ENCODE data around the gene HOXD8. TPM values are rescaled to one million over a fixed set of nuclear protein-coding genes. Genes with fewer than 3 reads are reported as not detected.

The HOXD8 gene
- total RNA-seq, 8 experiments from 2014 or later = 18.1 to 45.0 (median 28.9) TPM

DNA sequence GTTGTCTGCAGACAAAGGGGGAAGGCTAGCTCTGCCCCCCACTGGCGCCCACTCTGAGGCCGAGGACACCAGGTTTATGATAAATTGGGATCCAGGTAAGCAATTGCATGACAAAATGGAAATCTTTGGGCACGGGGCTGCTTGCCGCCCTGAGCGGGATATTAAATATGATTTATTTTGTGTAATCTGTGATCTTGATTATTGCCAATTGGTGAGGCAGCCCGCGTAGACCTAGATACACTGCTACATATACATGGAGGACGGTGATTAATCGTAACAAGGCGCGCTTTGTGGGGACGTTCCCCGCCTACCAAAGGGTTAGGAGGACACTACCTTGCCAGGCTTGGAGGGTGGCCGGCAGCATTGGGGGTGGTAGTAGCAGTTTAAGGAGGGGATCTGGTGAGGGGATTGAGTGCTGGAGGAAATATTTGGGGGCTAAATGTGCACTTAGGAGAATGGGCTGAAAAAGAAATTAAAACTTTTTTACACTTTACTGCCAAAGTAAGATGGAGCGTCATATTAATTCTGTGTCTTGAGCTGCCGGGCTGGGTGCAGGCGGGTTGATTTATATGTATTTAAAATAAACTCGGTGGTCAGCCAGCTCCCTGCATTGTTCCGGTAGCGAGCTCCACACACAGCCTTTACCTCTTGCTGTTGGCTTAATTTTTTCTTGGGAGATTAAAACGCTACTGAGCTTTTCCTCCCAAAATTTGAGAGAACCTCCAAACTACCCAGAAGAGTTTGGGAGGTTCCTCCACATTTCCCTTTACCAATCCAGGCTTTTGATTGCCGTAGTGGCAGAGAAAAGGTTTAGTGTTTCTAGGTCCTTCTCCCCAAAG is 31.7 kb downstream of the HOXD8 start:
- peak overlapping the region; percentile 13 to 42 (median 40) for H3K4me3 ChIP-seq
- no peak for ATAC-seq (replicated peaks in 6 of 8)
- H3K27ac ChIP-seq = peak overlapping the region; percentile 89 to 94
- in situ Hi-C loops (cut with MboI; ENCODE audit: low pct_unique_long_range_greater_than_20kb in 2 of 9, low sequenced_read_pairs in 9 of 9, unreplicated experiment in 9 of 9) = no loop called here
- peaks cover 32 to 93% of the 10 kb centered on the region in 2 donors for H3K4me1 ChIP-seq (replicated peaks in 1 of 2)
- 2 to 92% (median 15%) methylated on average over 1 to 10 of the region's 22 CpGs for WGBS, 10 experiments

DNA sequence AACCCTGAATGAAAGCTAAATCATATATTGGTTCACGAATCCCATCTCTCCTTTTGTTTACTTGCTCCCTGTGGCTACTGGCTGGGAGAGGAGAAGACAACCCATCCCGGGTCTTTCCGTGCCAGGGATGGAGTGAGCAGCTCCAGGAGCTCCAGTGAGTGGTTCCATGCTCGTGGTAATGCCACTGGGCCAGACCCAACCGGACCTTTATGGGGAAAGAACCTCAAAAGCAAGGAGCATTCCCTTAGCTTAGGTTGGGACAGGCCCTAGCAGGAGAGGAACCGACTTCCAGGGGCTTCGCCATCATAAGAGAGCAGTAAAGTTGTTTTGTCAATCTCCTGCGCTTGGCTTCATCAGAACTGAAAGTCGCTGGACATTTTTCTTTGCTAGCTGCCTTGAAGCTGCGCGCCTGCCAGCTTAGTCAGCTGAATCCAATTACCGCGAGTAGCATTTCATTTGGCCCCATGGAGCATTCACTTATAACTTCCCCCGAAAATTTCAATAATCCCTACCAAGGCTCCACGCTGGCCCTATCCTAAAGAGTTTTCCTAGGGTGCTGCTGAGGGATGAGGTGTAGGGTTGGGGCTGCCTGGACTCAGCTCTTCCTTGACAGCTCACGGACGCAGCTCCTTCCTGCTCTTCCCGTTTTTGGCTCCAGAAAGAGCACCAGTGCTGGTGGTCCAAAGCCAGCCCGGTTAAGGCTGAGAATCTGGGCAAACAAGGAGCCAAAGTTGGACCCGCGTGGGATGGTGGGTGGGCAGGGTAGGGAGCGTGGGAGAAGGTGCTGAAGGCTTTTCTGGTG is 32.5 kb downstream of the HOXD8 start:
- Histone ChIP-seq H3K27ac (peak overlapping the region; percentile 85 to 94), H3K4me1 (replicated peaks in 1 of 2) (peaks cover 33 to 92% of the 10 kb centered on the region in 2 donors), H3K4me3 (peak overlapping the region; percentile 13 to 42 (median 40))
- ATAC-seq (replicated peaks in 6 of 8) = peak in 2 of 8 experiments; percentile 21 to 48
- WGBS, 10 experiments = 0 to 60% (median 8%) methylated on average over 1 to 12 of the region's 22 CpGs; no CpG with 5 or more reads in 2 of the 10 experiments
- in situ Hi-C loops (cut with MboI; ENCODE audit: low pct_unique_long_range_greater_than_20kb in 2 of 9, low sequenced_read_pairs in 9 of 9, unreplicated experiment in 9 of 9) = no loop called here

- Histone ChIP-seq H3K27ac (peak overlapping the region; percentile 85 to 94), H3K4me3 (peak overlapping the region; percentile 13 to 42 (median 40)), H3K4me1 (replicated peaks in 1 of 2) (peaks cover 34 to 83% of the 10 kb centered on the region in 2 donors)
- ATAC-seq (replicated peaks in 6 of 8) = peak in 5 of 8 experiments; percentile 14 to 47 (median 38)
- in situ Hi-C loops (cut with MboI; ENCODE audit: low pct_unique_long_range_greater_than_20kb in 2 of 9, low sequenced_read_pairs in 9 of 9, unreplicated experiment in 9 of 9) = no loop called here
- 0 to 100% (median 54%) methylated on average over 3 to 11 of the region's 29 CpGs; no CpG with 5 or more reads in 4 of the 10 experiments for WGBS, 10 experiments
Measured at GRCh38 chr2:176162911-176163671, 33.6 kb downstream of the HOXD8 start.

DNA sequence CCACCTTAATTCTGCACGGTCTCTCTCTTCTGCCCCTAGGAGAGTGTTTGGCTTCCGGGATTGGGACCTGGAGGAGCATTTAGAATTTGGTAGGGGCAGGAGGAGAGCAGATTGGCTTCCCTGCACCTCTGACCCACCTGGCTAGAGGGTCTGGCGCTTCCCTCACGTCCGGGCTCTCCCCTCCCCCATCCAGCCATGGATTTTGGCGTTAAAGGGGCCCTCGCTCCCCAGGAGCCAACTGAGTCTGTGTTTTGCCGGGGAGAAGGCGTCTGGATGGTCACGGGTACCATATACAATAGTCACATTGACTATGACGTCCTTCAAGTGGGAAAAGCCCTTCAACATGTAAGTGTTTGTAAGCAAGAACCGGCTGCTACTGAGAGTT is 34.2 kb downstream of the HOXD8 start:
- ATAC-seq (replicated peaks in 6 of 8) = no peak
- in situ Hi-C loops (cut with MboI; ENCODE audit: low pct_unique_long_range_greater_than_20kb in 2 of 9, low sequenced_read_pairs in 9 of 9, unreplicated experiment in 9 of 9) = no loop called here
- peak overlapping the region; percentile 13 to 42 (median 40) for H3K4me3 ChIP-seq
- peaks cover 34 to 78% of the 10 kb centered on the region in 2 donors for H3K4me1 ChIP-seq (replicated peaks in 1 of 2)
- 0 to 100% (median 57%) methylated on average over 1 to 4 of the region's 12 CpGs; no CpG with 5 or more reads in 6 of the 10 experiments for WGBS, 10 experiments
- peak overlapping the region; percentile 85 to 94 for H3K27ac ChIP-seq

DNA sequence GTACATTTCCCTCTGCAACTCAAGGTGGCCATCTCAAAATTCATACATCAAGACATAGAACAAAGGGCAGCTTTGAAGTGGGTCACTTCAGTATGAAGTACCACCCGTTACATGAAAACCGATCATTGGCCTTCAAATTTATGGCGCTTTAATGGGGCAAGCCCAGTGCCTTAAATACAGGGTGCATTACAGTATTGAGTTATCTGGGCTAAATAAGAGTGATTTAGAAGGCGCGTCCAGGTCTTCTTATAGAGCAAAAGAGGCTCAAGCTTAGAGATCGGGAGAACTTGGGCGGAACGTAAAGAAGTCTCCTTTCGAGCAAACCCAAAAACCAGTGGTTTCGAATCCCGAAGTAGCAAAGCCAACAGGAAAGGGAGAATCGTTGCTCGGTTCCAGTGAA is 34.7 kb downstream of the HOXD8 start:
- WGBS, 10 experiments = 0 to 100% (median 13%) methylated on average over 2 to 13 of the region's 13 CpGs
- H3K4me1 ChIP-seq (replicated peaks in 1 of 2) = peaks cover 38 to 78% of the 10 kb centered on the region in 2 donors
- peak overlapping the region; percentile 85 to 94 for H3K27ac ChIP-seq
- H3K4me3 ChIP-seq = peak overlapping the region; percentile 22 to 42 (median 40)
- in situ Hi-C loops (cut with MboI; ENCODE audit: low pct_unique_long_range_greater_than_20kb in 2 of 9, low sequenced_read_pairs in 9 of 9, unreplicated experiment in 9 of 9) = no loop called here
- ATAC-seq (replicated peaks in 6 of 8) = no peak

GRCh38 chr2:176164611-176165369 is 35.3 kb downstream of the HOXD8 start:
- WGBS, 10 experiments = 0 to 100% (median 7%) methylated on average over 1 to 22 of the region's 52 CpGs; no CpG with 5 or more reads in 1 of the 10 experiments
- Histone ChIP-seq H3K4me1 (replicated peaks in 1 of 2) (peaks cover 38 to 76% of the 10 kb centered on the region in 2 donors), H3K27ac (peak overlapping the region; percentile 85), H3K4me3 (peak overlapping the region; percentile 22 to 42 (median 40))
- in situ Hi-C loops (cut with MboI; ENCODE audit: low pct_unique_long_range_greater_than_20kb in 2 of 9, low sequenced_read_pairs in 9 of 9, unreplicated experiment in 9 of 9) = no loop called here
- peak in 5 of 8 experiments; percentile 23 to 50 (median 39) for ATAC-seq (replicated peaks in 6 of 8)

DNA sequence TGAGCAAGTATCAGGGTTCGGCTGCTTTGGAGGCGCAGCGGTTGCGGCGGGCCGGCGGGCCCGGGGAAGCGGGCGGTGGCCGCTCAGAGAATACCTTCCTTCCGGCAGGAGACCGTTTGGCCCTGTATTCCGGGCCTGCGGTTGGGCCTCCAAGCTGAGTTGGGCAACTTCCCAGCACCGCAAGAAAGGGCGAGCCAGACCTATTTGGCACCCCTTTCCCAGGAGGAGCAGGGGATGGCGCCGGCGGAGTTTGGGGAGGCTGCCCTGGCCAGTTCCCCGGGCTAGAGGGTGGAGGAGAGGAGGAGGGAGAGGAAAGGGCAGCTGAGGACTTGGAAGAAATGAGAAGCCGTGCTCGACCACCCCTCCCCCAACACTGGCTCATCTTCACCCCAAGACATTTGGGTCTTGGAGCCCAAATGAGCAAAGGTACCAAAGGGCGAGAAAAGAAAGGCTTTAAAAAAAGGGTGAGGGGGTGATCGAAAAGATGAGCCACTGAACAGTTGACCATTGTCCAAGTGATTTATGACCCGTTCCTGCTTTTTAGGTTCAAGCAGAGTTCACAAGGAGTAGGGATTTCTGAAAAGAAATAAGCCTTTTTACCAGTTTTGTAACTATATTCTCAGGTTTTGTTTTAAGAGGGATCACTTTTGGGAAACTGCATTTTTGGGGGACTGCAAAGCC is 36.0 kb downstream of the HOXD8 start:
- Histone ChIP-seq H3K4me1 (replicated peaks in 1 of 2) (peaks cover 41 to 74% of the 10 kb centered on the region in 2 donors), H3K4me3 (peak overlapping the region; percentile 22 to 42 (median 40)), H3K27ac (peak overlapping the region; percentile 85)
- in situ Hi-C loops (cut with MboI; ENCODE audit: low pct_unique_long_range_greater_than_20kb in 2 of 9, low sequenced_read_pairs in 9 of 9, unreplicated experiment in 9 of 9) = no loop called here
- 0 to 96% (median 1%) methylated on average over 2 to 18 of the region's 26 CpGs; no CpG with 5 or more reads in 2 of the 10 experiments for WGBS, 10 experiments
- ATAC-seq (replicated peaks in 6 of 8) = peak in 5 of 8 experiments; percentile 2 to 20 (median 8)

GRCh38 chr2:176166272-176166671 is 36.8 kb downstream of the HOXD8 start:
- 0 to 81% (median 20%) methylated on average over 1 to 2 of the region's 2 CpGs; no CpG with 5 or more reads in 3 of the 10 experiments for WGBS, 10 experiments
- no peak overlapping the region for H3K4me3 ChIP-seq
- in situ Hi-C loops (cut with MboI; ENCODE audit: low pct_unique_long_range_greater_than_20kb in 2 of 9, low sequenced_read_pairs in 9 of 9, unreplicated experiment in 9 of 9) = no loop called here
- no peak overlapping the region for H3K27ac ChIP-seq
- H3K4me1 ChIP-seq (replicated peaks in 1 of 2) = peaks cover 49 to 74% of the 10 kb centered on the region in 2 donors
- no peak for ATAC-seq (replicated peaks in 6 of 8)

DNA sequence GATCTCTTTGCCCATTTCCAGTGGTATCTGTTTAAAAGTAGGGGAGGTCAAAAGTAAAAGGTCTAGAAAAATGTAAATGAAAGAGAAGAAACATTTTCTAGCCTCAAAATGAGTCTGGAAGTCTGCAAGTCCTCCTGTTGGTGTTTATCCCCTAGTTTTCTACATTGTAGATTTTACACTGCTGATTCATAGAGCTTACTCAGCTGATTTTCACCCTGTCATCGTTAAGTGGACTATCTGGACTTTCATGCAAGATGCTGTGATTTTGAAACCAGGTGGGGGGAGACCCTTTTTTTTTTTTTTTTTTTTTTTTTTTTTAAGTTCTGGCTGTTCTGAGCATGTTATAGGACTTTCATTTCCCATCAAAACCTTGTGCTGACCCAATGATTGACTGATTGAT is 37.9 kb downstream of the HOXD8 start:
- Histone ChIP-seq H3K4me3 (no peak overlapping the region), H3K4me1 (replicated peaks in 1 of 2) (peaks cover 56 to 74% of the 10 kb centered on the region in 2 donors), H3K27ac (no peak overlapping the region)
- in situ Hi-C loops (cut with MboI; ENCODE audit: low pct_unique_long_range_greater_than_20kb in 2 of 9, low sequenced_read_pairs in 9 of 9, unreplicated experiment in 9 of 9) = no loop called here
- 22 to 80% (median 44%) methylated on average over 1 of the region's 1 CpG; no CpG with 5 or more reads in 3 of the 10 experiments for WGBS, 10 experiments
- ATAC-seq (replicated peaks in 6 of 8) = no peak

DNA sequence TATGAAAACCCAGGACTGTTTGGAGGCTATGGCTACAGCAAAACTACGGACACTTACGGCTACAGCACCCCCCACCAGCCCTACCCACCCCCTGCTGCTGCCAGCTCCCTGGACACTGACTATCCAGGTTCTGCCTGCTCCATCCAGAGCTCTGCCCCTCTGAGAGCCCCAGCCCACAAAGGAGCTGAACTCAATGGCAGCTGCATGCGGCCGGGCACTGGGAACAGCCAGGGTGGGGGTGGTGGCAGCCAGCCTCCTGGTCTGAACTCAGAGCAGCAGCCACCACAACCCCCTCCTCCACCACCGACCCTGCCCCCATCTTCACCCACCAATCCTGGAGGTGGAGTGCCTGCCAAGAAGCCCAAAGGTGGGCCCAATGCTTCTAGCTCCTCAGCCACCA is 39.7 kb downstream of the HOXD8 start:
- ATAC-seq (replicated peaks in 6 of 8) = peak in 3 of 8 experiments; percentile 8 to 14 (median 14)
- peaks cover 46 to 72% of the 10 kb centered on the region in 2 donors for H3K4me1 ChIP-seq (replicated peaks in 1 of 2)
- in situ Hi-C loops (cut with MboI; ENCODE audit: low pct_unique_long_range_greater_than_20kb in 2 of 9, low sequenced_read_pairs in 9 of 9, unreplicated experiment in 9 of 9) = no loop called here
- WGBS, 10 experiments = 80% methylated on average over 1 of the region's 5 CpGs; no CpG with 5 or more reads in 9 of the 10 experiments
- no peak overlapping the region for H3K27ac ChIP-seq
- H3K4me3 ChIP-seq = no peak overlapping the region

- 40 to 85% (median 60%) methylated on average over 1 to 2 of the region's 2 CpGs; no CpG with 5 or more reads in 4 of the 10 experiments for WGBS, 10 experiments
- no peak overlapping the region for H3K4me3 ChIP-seq
Measured at GRCh38 chr2:176169711-176170110, 40.2 kb downstream of the HOXD8 start.

More at GRCh38 chr2:176169711-176170110, 40.2 kb downstream of the HOXD8 start:
- Histone ChIP-seq H3K27ac (no peak overlapping the region), H3K4me1 (replicated peaks in 1 of 2) (peaks cover 46 to 70% of the 10 kb centered on the region in 2 donors)
- ATAC-seq (replicated peaks in 6 of 8) = no peak
- in situ Hi-C loops (cut with MboI; ENCODE audit: low pct_unique_long_range_greater_than_20kb in 2 of 9, low sequenced_read_pairs in 9 of 9, unreplicated experiment in 9 of 9) = no loop called here

All from motor neuron (in vitro differentiated cells).